K562 (cell line): ENCODE data around the gene RNF135. TPM values are rescaled to one million over a fixed set of nuclear protein-coding genes. Genes with fewer than 3 reads are reported as not detected.

ENCODE experiments used
- ATAC-seq: fragments of 200-7000 bp; cut with Tn5 transposase; 3 replicates; pipeline ENCODE4 v1.9.1; 2020; ENCODE audit warnings: moderate library complexity
- BruUV-seq: library from RNA; stranded (reverse); fragments of 400-500 nt; replicated peaks from 2 replicates; lab custom pipeline; 2021; lab: Mats Ljungman, UMichigan
- CTCF ChIA-PET: fragments of 300-600 bp; formaldehyde crosslinking; extraction: SDS; loops from one replicate; lab custom pipeline; 2021; ENCODE audit warnings: low intra/inter-chr PET ratio; lab: Yijun Ruan, JAX
- POLR2A ChIA-PET: fragments of 300-600, 350-650 bp; sonication (Branson Sonifier 250); formaldehyde crosslinking; extraction: SDS; loops from one replicate; lab custom pipeline; 2021; ENCODE audit warnings: antibody characterized with exemption, inconsistent platforms; lab: Yijun Ruan, JAX
- DNase-seq, 4 experiments: peaks; one replicate each; pipeline versions ENCODE4 v3.0.0 to v3.0.0-alpha.2; 2011 to 2018; ENCODE audit warnings: low spot score in 3 of 4, mixed read lengths in 3 of 4; ENCODE audit errors: extremely low read depth in 1 of 4
- FAIRE-seq: peaks from 2 replicates; lab custom pipeline; 2011; peaks lifted over from hg19 to GRCh38; lab: Jason Lieb, UNC
- H2AFZ ChIP-seq: 2 replicates; pipeline ENCODE4 v1.6.0; 2011; ENCODE audit warnings: low read depth, low read length, control low read depth, inconsistent platforms
- H3K27ac ChIP-seq: fragments of 200-600 bp; 3 replicates; pipeline ENCODE4 v1.8.0; 2011; ENCODE audit warnings: low read depth, mild to moderate bottlenecking, control low read depth, inconsistent platforms, low read length, moderate library complexity, mixed read lengths; ENCODE audit errors: extremely low read depth
- H3K27me3 ChIP-seq, 2 experiments: fragments of 300-600 bp in 1 of 2; 2 replicates in 1 of 2; 3 replicates in 1 of 2; pipeline versions ENCODE4 v1.6.0 to v1.8.0; 2011; ENCODE audit warnings: inconsistent platforms in 2 of 2, low read length in 2 of 2, mild to moderate bottlenecking in 1 of 2, mixed read lengths in 1 of 2, moderate library complexity in 1 of 2; ENCODE audit not compliant: control insufficient read depth in 2 of 2, insufficient read depth in 2 of 2
- H3K36me3 ChIP-seq: fragments of 300-600 bp; 3 replicates; pipeline ENCODE4 v1.8.0; 2011; ENCODE audit warnings: mild to moderate bottlenecking, low read length, inconsistent platforms; ENCODE audit not compliant: control insufficient read depth, insufficient read depth
- H3K4me1 ChIP-seq, 2 experiments: fragments of 200-600 bp in 1 of 2; replicated peaks in 1 of 2; 2 replicates in 1 of 2; 3 replicates in 1 of 2; pipeline versions ENCODE4 v1.5.1 to v1.8.0; 2011; ENCODE audit warnings: inconsistent platforms in 2 of 2, low read length in 2 of 2, mild to moderate bottlenecking in 1 of 2, mixed read lengths in 1 of 2, moderate library complexity in 1 of 2; ENCODE audit not compliant: control insufficient read depth in 2 of 2, insufficient read depth in 2 of 2
- H3K4me2 ChIP-seq: 2 replicates; pipeline ENCODE4 v1.6.1; 2011; ENCODE audit warnings: low read length, control low read depth, inconsistent platforms, mixed read lengths; ENCODE audit not compliant: insufficient read depth
- H3K4me3 ChIP-seq: fragments of 200-600 bp; sonication (generic), shearing (Covaris generic); 2 replicates; pipeline ENCODE4 v1.5.1; 2016; ENCODE audit warnings: control low read depth, inconsistent platforms
- H3K79me2 ChIP-seq: fragments of 200-600 bp; 3 replicates; pipeline ENCODE4 v1.8.0; 2011; ENCODE audit warnings: low read length, inconsistent platforms; ENCODE audit not compliant: control insufficient read depth, insufficient read depth
- H3K9ac ChIP-seq, 2 experiments: 2 replicates each; pipeline versions ENCODE4 v1.6.0 to v1.6.1; 2011; ENCODE audit warnings: low read depth in 2 of 2, low read length in 2 of 2, control low read depth in 1 of 2, inconsistent platforms in 1 of 2, mild to moderate bottlenecking in 1 of 2, mixed read lengths in 1 of 2; ENCODE audit not compliant: insufficient read depth in 1 of 2
- H3K9me1 ChIP-seq: one replicate; pipeline ENCODE4 v1.6.0; 2011; ENCODE audit warnings: inconsistent platforms, mild to moderate bottlenecking, low read length, moderate library complexity; ENCODE audit not compliant: control insufficient read depth, insufficient read depth
- H3K9me3 ChIP-seq: replicated peaks from 2 replicates; pipeline ENCODE4 v1.5.1; 2011; ENCODE audit warnings: low read depth, low read length, inconsistent platforms; ENCODE audit not compliant: control insufficient read depth, insufficient read depth
- H4K20me1 ChIP-seq: replicated peaks from 2 replicates; pipeline ENCODE4 v1.6.1; 2011; ENCODE audit warnings: low read length, inconsistent platforms, mixed read lengths; ENCODE audit not compliant: control insufficient read depth, insufficient read depth
- CCNT2 ChIP-seq: IDR thresholded peaks from 2 replicates; pipeline ENCODE4 v1.6.1; 2011; ENCODE audit warnings: borderline replicate concordance, low read depth, mild to moderate bottlenecking, moderate library complexity, mixed read lengths, low read length; ENCODE audit not compliant: insufficient read length; ENCODE audit errors: extremely low read depth
- CTBP1 ChIP-seq: fragments of 450-650 bp; IDR thresholded peaks from 2 replicates; pipeline ENCODE4 v1.6.1; 2016; ENCODE audit warnings: borderline replicate concordance
- ETV6 ChIP-seq, 3 experiments: fragments of 150-350 bp in 1 of 3; sonication (generic) in 1 of 3; formaldehyde crosslinking in 1 of 3; IDR thresholded peaks; 2 replicates each; pipeline versions ENCODE4 v1.6.1 to v1.8.0; 2014 to 2022; ENCODE audit warnings: borderline replicate concordance in 2 of 3, low read depth in 2 of 3, antibody characterized with exemption in 1 of 3, low read length in 1 of 3, mild to moderate bottlenecking in 1 of 3, missing genetic modification reagents in 1 of 3
- FOXA1 ChIP-seq: fragments of 450-650 bp; IDR thresholded peaks from 2 replicates; pipeline ENCODE4 v1.6.1; 2016; ENCODE audit warnings: mild to moderate bottlenecking, borderline replicate concordance
- HDAC2 ChIP-seq: fragments of 450-650 bp; IDR thresholded peaks from 2 replicates; pipeline ENCODE4 v1.6.1; 2016; ENCODE audit warnings: mild to moderate bottlenecking
- HDAC8 ChIP-seq: fragments of 450-650 bp; IDR thresholded peaks from 2 replicates; pipeline ENCODE4 v1.6.1; 2016; ENCODE audit warnings: mild to moderate bottlenecking, missing genetic modification characterization, moderate library complexity, missing compliant biosample characterization
- HNRNPK ChIP-seq: fragments of 200-400 bp; formaldehyde crosslinking; IDR thresholded peaks from one replicate; pipeline ENCODE4 v1.6.1; 2018; ENCODE audit warnings: mild to moderate bottlenecking, low read depth, low read length; ENCODE audit not compliant: poor library complexity, severe bottlenecking
- KDM2B ChIP-seq: fragments of 250-450 bp; sonication (Bioruptor Pico); IDR thresholded peaks from 2 replicates; pipeline ENCODE4 v1.8.0; 2021; ENCODE audit warnings: mild to moderate bottlenecking, moderate library complexity
- L3MBTL2 ChIP-seq: fragments of 450-650 bp; IDR thresholded peaks from 2 replicates; pipeline ENCODE4 v1.6.1; 2016; ENCODE audit warnings: mild to moderate bottlenecking, moderate library complexity
- PML ChIP-seq: IDR thresholded peaks from 2 replicates; pipeline ENCODE4 v1.6.1; 2012; ENCODE audit warnings: low read length, inconsistent platforms
- POLR2H ChIP-seq: IDR thresholded peaks from 2 replicates; pipeline ENCODE4 v1.6.1; 2016; ENCODE audit warnings: missing genetic modification characterization, low read depth, mild to moderate bottlenecking, control low read depth, missing compliant biosample characterization, moderate library complexity
- PTRF ChIP-seq: fragments of 450-650 bp; IDR thresholded peaks from 2 replicates; pipeline ENCODE4 v1.6.1; 2016; ENCODE audit warnings: mild to moderate bottlenecking, missing genetic modification characterization, missing compliant biosample characterization
- TGIF2 ChIP-seq: sonication (generic); formaldehyde crosslinking; IDR thresholded peaks from 2 replicates; pipeline ENCODE4 v1.8.1; 2022; ENCODE audit warnings: mild to moderate bottlenecking, missing genetic modification reagents, moderate library complexity
- TSC22D4 ChIP-seq: fragments of 450-650 bp; IDR thresholded peaks from 2 replicates; pipeline ENCODE4 v1.6.1; 2016; ENCODE audit warnings: missing genetic modification characterization, missing biosample characterization, control low read depth
- ZNF436 ChIP-seq: fragments of 250-450, 450-650 bp; sonication (Bioruptor Pico); formaldehyde crosslinking; IDR thresholded peaks from 2 replicates; pipeline ENCODE4 v1.7.0; 2020; ENCODE audit warnings: mild to moderate bottlenecking
- ZNF57 ChIP-seq: fragments of 450-650 bp; formaldehyde crosslinking; IDR thresholded peaks from 2 replicates; pipeline ENCODE4 v1.4.0; 2020; ENCODE audit warnings: mild to moderate bottlenecking, moderate library complexity
- WGBS: fragments of 100-300 bp; shearing (Covaris generic); methylation state at CpG from one replicate; pipeline ENCODE4 v1.1.6; 2016; ENCODE audit warnings: low coverage, mixed read lengths; ENCODE audit not compliant: insufficient coverage; ENCODE audit errors: missing lambda C conversion rate; 5-methylcytosine and 5-hydroxymethylcytosine counted together
- in situ Hi-C: fragments of 300-500 bp; cut with MboI; formaldehyde crosslinking; loops from 4 replicates; pipeline ENCODE4 v1.15.0; 2018; ENCODE audit warnings: inconsistent platforms, mixed read lengths
- intact Hi-C: fragments of 100-400 bp; cut with micrococcal nuclease; formaldehyde crosslinking; loops from 2 replicates; pipeline ENCODE4 v1.14.2; 2022
- polyA plus RNA-seq, 8 experiments: library from polyadenylated mRNA; depleted of rRNA in 4 of 8; stranded (reverse) in 5 of 8; unstranded in 3 of 8; fragments of >200 nt; fragmentation: Nextera tagmentation in 2 of 8; fragmentation: Illumina TruSeq in 1 of 8; extraction: Ambion mirVana in 2 of 8; extraction: Trizol in 1 of 8; gene quantifications; 2 replicates each; pipeline versions ENCODE4 v1.2.1 to v1.2.3, GENCODE V29; 2011 to 2014; ENCODE audit warnings: inconsistent platforms in 1 of 8, missing spikeins in 1 of 8
- total RNA-seq, 7 experiments: library from RNA; depleted of rRNA in 6 of 7; stranded (reverse); fragments of >200 nt in 6 of 7; fragmentation: Illumina TruSeq in 2 of 7; extraction: Trizol in 2 of 7; gene quantifications; 2 replicates each; pipeline versions ENCODE4 v1.2.1 to v1.2.3, GENCODE V29; 2011 to 2021; ENCODE audit warnings: low replicate concordance in 1 of 7
- TF ChIP-seq, protein P1 (sequence below): IDR thresholded peaks from 2 replicates; pipeline ENCODE4 v1.6.1; 2011; ENCODE audit not compliant: insufficient read length; ENCODE audit errors: extremely low read depth

The RNF135 gene
- total and polyA plus RNA-seq, 9 of the 15 experiments (the other 6 are each of a cell fraction or from before 2014, with no cell fraction given), result 0.08 TPM; not detected in 8

GRCh38 chr17:30928584-30928983, 42.3 kb upstream of the RNF135 start (continued):
- TF ChIP-seq FOXA1 (no peak), ZNF436 (CRISPR knock-in tag) (no peak)

GRCh38 chr17:30929081-30929633, 41.7 kb upstream of the RNF135 start:
- Histone ChIP-seq H3K4me1 (no peaks in the 10 kb centered on the region), H3K9me1 (no peaks in the 10 kb centered on the region), H3K9me3 (no peaks in the 10 kb centered on the region), H3K36me3 (no peaks in the 10 kb centered on the region), H3K4me2 (no peak overlapping the region), H3K79me2 (no peaks in the 10 kb centered on the region), H4K20me1 (no peaks in the 10 kb centered on the region)
- ChIA-PET CTCF (no interaction called here), POLR2A (interaction anchor here (0.6 to 0.7 kb wide), 2 partner anchors 9 to 32 kb away, joined by 3 read pairs; no protein-coding TSS in a partner anchor)
- intact Hi-C loops (no loop called here), in situ Hi-C loops (no loop called here)
- FAIRE-seq (no peak), DNase-seq (no peak)
- no TSS peak for BruUV-seq
- TF ChIP-seq L3MBTL2 (no peak), ZNF57 (no peak), KDM2B (no peak), TSC22D4 (tag) (no peak), HDAC8 (tag) (no peak), HDAC2 (no peak), HNRNPK (no peak), PTRF (no peak), POLR2H (tag) (no peak), TGIF2 (no peak), ETV6 (IDR thresholded peaks at IDR 0.05; ENCODE audit: borderline replicate concordance in 1 of 2, low read depth in 2 of 2, low read length in 1 of 2) (no peak), ETV6 (CRISPR knock-in tag; IDR thresholded peaks at IDR 0.05; ENCODE audit: borderline replicate concordance) (no peak), PML (no peak), CTBP1 (no peak), CCNT2 (no peak)
- TF ChIP-seq, protein P1, sequence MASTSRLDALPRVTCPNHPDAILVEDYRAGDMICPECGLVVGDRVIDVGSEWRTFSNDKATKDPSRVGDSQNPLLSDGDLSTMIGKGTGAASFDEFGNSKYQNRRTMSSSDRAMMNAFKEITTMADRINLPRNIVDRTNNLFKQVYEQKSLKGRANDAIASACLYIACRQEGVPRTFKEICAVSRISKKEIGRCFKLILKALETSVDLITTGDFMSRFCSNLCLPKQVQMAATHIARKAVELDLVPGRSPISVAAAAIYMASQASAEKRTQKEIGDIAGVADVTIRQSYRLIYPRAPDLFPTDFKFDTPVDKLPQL, result no peak
- TF ChIP-seq, all 486 proteins: peak for 0
- Histone ChIP-seq H3K4me3 (no peak overlapping the region), H2AFZ (0 out of 2 replicates have a peak overlapping the region, but pooled peaks have one; percentile 25), H3K27me3 (peaks cover 21 to 40% of the 10 kb centered on the region in 2 experiments; a peak in 4 of 5 replicates), H3K9ac (peak overlapping the region in 1 of 2 experiments; percentile 23; a peak in 1 of 4 replicates), H3K27ac (no peak overlapping the region)
- WGBS, result 8% methylated on average over 8 of the region's 8 CpGs
- ATAC-seq, result peak; percentile 32; the same call in 1 of the 3 replicates
